ENCODE data around the gene CCDC88B.

The CCDC88B gene

GRCh38 chr11:64337538-64338249 lies 2.3 kb upstream of the CCDC88B start:
- no peak overlapping the region for H3K4me3 ChIP-seq (ENCODE audit: low read length)
- DNase-seq (ENCODE audit: low read depth): no peak
- TF ChIP-seq CTCF (conservative IDR thresholded peaks at IDR 0.05; ENCODE audit: low read depth, low read length): no peak

DNA sequence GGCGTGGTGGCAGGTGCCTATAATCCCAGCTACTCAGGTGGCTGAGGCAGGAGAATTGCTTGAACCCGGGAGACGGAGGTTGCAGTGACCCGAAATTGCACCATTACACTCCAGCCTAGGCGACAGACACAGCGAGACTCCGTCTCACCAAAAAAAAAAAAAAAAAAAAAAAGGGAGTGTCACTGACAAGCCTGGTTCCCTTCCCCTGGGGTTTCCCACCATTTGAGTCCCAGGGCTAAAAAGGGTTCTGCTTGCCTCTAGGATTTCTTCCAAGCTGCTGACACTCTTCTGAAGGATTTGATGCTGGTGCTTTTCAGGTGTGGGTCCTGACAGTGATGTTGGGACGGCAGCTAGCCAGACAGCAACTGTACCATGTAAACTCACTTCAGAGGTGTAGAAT lies 1.3 kb upstream of the CCDC88B start:
- TF ChIP-seq CTCF (conservative IDR thresholded peaks at IDR 0.05; ENCODE audit: low read depth, low read length): no peak
- DNase-seq (ENCODE audit: low read depth): no peak
- no peak overlapping the region for H3K4me3 ChIP-seq (ENCODE audit: low read length)

DNA sequence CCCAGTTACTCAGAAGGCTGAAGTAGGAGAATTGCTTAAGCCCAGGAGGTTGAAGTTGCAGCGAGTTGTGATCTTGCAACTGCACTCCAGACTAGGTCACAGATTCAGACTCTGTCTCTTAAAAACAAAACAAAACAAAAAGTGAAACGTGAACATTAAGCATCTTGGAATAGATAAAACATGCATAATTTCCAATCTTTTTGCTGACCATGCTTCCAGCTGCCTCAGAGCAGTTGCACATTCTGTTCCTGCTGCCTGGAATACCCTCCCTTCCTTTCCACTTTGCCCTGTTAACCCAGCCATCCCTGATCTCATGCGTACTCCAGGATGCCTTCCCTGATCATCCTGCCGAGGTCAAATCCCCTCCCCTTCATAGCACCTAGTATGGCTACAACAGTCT lies 718 bp upstream of the CCDC88B start:
- TF ChIP-seq CTCF (conservative IDR thresholded peaks at IDR 0.05; ENCODE audit: low read depth, low read length): no peak
- H3K4me3 ChIP-seq (ENCODE audit: low read length): no peak overlapping the region
- no peak for DNase-seq (ENCODE audit: low read depth)

DNA sequence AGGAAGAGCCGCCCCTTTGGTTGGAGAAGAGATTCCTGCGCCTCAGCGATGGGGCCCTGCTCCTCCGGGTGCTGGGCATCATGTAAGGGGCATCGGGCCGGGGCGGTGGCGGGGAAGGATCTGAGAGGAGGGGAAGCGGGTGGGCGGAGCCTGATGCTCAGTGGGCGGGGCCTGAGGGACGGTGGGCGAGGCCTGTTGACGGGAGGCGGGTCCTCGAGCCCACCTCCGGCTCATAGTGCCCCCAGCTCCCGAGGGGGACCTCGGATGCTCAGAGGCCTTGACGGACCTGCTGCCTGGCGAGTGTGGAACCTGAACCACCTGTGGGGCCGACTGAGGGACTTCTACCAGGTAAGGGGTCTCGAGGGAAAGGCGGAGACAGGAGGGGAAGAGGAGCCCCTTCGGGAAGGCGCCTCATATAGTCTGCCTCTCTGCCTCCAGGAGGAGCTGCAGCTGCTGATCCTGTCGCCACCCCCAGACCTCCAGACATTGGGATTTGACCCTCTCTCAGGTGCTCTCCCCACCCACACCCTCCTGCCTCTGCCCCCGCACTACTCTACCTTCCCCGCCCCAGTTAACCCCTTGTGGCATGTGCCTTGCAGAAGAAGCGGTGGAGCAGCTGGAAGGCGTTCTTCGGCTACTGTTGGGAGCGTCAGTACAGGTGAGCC lies 799 bp downstream of the CCDC88B start:
- peak; percentile 7 for TF ChIP-seq CTCF (conservative IDR thresholded peaks at IDR 0.05; ENCODE audit: low read depth, low read length)
- DNase-seq (ENCODE audit: low read depth): no peak

GRCh38 chr11:64341429-64341828 lies 1.4 kb downstream of the CCDC88B start:
- no peak for DNase-seq (ENCODE audit: low read depth)
- H3K4me3 ChIP-seq (ENCODE audit: low read length): no peak overlapping the region
- TF ChIP-seq CTCF (conservative IDR thresholded peaks at IDR 0.05; ENCODE audit: low read depth, low read length): no peak

More for the DNA sequence above, 799 bp downstream of the CCDC88B start:
- H3K4me3 ChIP-seq (ENCODE audit: low read length): no peak overlapping the region

GRCh38 chr11:64341851-64342791 lies 2.1 kb downstream of the CCDC88B start:
- no peak for TF ChIP-seq CTCF (conservative IDR thresholded peaks at IDR 0.05; ENCODE audit: low read depth, low read length)
- DNase-seq (ENCODE audit: low read depth): peak; percentile 58
- H3K4me3 ChIP-seq (ENCODE audit: low read length): peak overlapping the region; percentile 31

All from retinal pigment epithelial cell (primary cell).